Activated naive CD8-positive, alpha-beta T cell treated with anti-CD3 and anti-CD28 coated beads, Interleukin-2, amount 10 ng/mL, durations not matched to agents 7 days and 5 days (primary cell): Measurements from ENCODE around the gene SDS. TPM values are rescaled to one million over a fixed set of nuclear protein-coding genes. Genes with fewer than 3 reads are reported as not detected.

Source experiments
- ATAC-seq: fragments of 150-1000 bp; cut with Tn5 transposase; one replicate; pipeline ENCODE4 v1.10.0; 2021; ENCODE audit warnings: low read depth, moderate library complexity
- POLR2A ChIA-PET: fragments of 350-600 bp; sonication (Branson Sonifier 250); formaldehyde crosslinking; loops from one replicate; lab custom pipeline; 2021; ENCODE audit warnings: antibody characterized with exemption; lab: Charles Lee
- DNase-seq: peaks from one replicate; pipeline ENCODE4 v3.0.0; 2021
- H3K27ac Mint-ChIP-seq: one replicate; pipeline ENCODE4 v1.8.0; 2022; ENCODE audit warnings: mild to moderate bottlenecking, mixed read lengths
- H3K27me3 Mint-ChIP-seq: one replicate; pipeline ENCODE4 v1.8.0; 2022; ENCODE audit warnings: mild to moderate bottlenecking, moderate library complexity, mixed read lengths
- H3K36me3 Mint-ChIP-seq: one replicate; pipeline ENCODE4 v1.8.0; 2021; ENCODE audit warnings: mild to moderate bottlenecking, mixed read lengths
- H3K4me1 Mint-ChIP-seq: one replicate; pipeline ENCODE4 v1.8.0; 2021; ENCODE audit warnings: mixed read lengths
- H3K4me3 Mint-ChIP-seq: one replicate; pipeline ENCODE4 v1.8.0; 2022; ENCODE audit warnings: mild to moderate bottlenecking, moderate library complexity, mixed read lengths
- H3K9me3 Mint-ChIP-seq: one replicate; pipeline ENCODE4 v1.8.0; 2021; ENCODE audit warnings: mixed read lengths
- total RNA-seq, 2 experiments: library from RNA; stranded (reverse); gene quantifications; one replicate each; pipeline ENCODE4 v1.2.3, GENCODE V29; 2021

The SDS gene
- total RNA-seq, 2 experiments from 2014 or later = 0.36 to 0.60 TPM

GRCh38 chr12:113401066-113402000, 2.4 kb downstream of the SDS start:
- no peak for DNase-seq
- no peak for ATAC-seq
- Mint-ChIP-seq H3K4me1 (peaks cover 2% of the 10 kb centered on the region), H3K36me3 (no peaks in the 10 kb centered on the region), H3K27me3 (peaks cover 19% of the 10 kb centered on the region), H3K9me3 (no peaks in the 10 kb centered on the region), H3K27ac (no peak overlapping the region), H3K4me3 (no peak overlapping the region)
- POLR2A ChIA-PET = no interaction called here

DNA sequence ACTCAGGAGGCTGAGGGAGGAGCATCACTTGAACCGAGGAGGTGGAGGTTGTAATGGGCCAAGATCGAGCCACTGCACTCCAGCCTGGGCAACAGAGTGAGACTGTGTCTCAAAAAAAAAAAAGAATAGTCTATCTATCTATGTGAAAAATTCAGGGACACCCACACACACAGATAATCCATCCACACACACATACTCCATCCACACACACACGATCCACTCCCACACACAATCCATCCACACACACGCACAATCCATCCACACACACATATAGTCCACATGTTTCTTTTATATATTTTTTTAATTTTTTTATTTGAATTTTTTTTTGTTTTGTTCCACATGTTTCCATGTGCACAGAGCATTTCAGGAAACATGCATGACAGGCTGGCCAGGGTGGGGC, 3.3 kb downstream of the SDS start:
- DNase-seq (no peak), ATAC-seq (no peak)
- no peak overlapping the region for H3K4me3 Mint-ChIP-seq
- H3K27ac Mint-ChIP-seq = no peak overlapping the region
- POLR2A ChIA-PET = interaction anchor here (0.7 kb wide), 1 partner anchor 83 kb away, joined by 3 read pairs; no protein-coding TSS in a partner anchor
- peaks cover 2% of the 10 kb centered on the region for H3K4me1 Mint-ChIP-seq
- H3K36me3 Mint-ChIP-seq = no peaks in the 10 kb centered on the region
- peaks cover 15% of the 10 kb centered on the region for H3K27me3 Mint-ChIP-seq
- H3K9me3 Mint-ChIP-seq = no peaks in the 10 kb centered on the region

DNA sequence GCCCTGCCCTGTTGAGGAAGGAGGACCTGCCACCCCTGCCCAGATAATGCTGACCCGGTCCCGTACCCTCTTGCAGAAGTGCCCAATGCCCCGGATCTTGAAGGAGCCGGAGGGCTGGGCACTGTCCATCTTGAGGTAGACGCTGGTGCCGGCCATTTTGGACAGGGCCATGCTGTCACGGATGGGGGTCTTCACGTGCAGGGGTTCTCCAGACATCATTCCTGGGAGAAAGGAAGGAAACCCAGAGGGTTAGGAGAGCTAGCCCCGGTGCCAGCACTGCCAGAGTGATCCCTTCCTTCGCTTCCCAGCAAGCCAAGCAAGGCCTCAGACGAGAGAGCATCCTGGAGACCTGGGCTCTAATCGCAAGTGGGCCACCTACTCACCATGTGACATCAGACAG, 4.2 kb downstream of the SDS start:
- H3K36me3 Mint-ChIP-seq = no peaks in the 10 kb centered on the region
- POLR2A ChIA-PET = no interaction called here
- peaks cover 11% of the 10 kb centered on the region for H3K27me3 Mint-ChIP-seq
- no peaks in the 10 kb centered on the region for H3K9me3 Mint-ChIP-seq
- H3K4me3 Mint-ChIP-seq = no peak overlapping the region
- DNase-seq (no peak), ATAC-seq (no peak)
- H3K4me1 Mint-ChIP-seq = peaks cover 2% of the 10 kb centered on the region
- H3K27ac Mint-ChIP-seq = no peak overlapping the region

DNA sequence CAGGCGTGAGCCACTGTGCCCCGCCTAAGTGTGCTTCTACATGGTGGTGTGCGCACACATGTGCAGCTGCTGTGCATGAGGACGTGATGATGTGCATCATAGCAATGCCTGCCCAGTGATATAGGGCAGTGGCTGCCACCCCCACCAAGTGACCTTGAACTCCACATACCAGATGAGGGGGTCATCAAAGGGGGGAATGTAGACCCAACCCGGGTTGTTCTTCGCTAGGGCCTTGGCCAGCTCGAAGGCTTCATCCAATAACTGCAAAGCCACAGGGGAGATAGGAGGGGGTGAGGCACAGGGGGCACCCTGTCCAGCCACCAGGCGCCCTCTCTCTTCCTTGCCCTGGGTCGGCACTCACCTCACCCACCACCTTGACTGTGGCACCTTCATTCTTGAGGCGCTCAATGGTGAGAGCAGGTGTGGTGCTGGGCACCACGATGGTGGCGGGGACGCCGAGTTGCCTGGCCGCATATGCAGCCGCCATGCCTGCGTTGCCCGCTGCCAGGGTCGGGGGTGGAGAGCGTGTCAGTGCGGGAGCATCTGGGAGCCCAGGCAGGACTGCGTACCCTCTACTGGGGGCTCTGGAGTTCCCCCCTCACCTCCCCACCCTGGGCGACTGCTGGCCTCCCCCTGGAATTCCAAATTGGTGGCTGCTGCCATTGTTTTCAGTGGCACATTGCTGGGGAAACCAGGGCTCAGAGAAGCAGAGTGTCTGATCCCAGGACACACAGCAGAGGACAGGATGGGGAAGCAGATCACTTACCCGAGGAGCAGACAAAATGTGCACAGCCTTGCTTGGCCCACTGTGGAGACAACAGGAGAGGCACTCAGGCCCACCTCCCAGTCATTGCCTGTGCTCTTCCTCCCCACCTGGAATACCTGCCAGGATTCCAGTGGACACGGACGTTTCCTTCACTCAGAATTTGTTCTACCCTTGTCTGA, 5.1 kb downstream of the SDS start:
- Mint-ChIP-seq H3K36me3 (no peaks in the 10 kb centered on the region), H3K4me3 (no peak overlapping the region), H3K9me3 (no peaks in the 10 kb centered on the region), H3K27ac (no peak overlapping the region), H3K27me3 (peaks cover 6% of the 10 kb centered on the region), H3K4me1 (no peaks in the 10 kb centered on the region)
- ATAC-seq = no peak
- POLR2A ChIA-PET = no interaction called here
- DNase-seq = no peak

DNA sequence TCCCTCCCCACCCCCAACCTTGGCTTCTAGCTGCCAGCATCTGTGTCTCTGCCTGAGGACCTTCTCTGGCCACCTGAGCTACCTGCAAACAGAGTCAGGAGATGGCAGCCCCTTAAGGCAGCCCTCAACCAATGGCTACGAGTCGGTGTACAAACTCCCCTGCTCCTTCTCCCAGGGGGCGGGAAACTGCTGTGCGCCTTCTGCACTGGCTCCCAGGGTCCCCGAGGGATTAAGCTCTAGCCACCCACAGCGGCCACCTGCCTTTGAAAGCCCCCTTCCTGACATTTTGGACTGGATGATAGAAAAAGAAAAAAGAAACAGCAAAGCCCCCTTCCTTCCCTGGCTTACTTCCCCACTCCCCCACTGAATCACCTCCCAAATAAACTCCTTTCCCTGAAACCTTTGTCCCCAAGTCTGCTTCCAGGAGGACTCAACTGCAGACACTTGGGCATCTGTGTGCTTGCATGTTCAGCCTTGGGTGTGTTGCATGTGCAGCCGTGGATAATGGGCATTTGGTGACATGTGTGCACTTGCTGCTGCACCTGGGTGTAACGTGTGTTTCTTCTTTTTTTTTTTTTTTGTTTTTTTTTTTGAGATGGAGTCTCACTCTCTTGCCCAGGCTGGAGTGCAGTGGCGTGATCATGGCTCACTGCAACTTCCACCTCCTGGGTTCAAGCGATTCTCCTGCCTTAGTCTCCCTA, 6.0 kb downstream of the SDS start:
- Mint-ChIP-seq H3K4me3 (no peak overlapping the region), H3K9me3 (no peaks in the 10 kb centered on the region), H3K36me3 (no peaks in the 10 kb centered on the region), H3K27me3 (peaks cover 5% of the 10 kb centered on the region), H3K4me1 (no peaks in the 10 kb centered on the region), H3K27ac (no peak overlapping the region)
- ATAC-seq = no peak
- DNase-seq = no peak
- POLR2A ChIA-PET = no interaction called here

DNA sequence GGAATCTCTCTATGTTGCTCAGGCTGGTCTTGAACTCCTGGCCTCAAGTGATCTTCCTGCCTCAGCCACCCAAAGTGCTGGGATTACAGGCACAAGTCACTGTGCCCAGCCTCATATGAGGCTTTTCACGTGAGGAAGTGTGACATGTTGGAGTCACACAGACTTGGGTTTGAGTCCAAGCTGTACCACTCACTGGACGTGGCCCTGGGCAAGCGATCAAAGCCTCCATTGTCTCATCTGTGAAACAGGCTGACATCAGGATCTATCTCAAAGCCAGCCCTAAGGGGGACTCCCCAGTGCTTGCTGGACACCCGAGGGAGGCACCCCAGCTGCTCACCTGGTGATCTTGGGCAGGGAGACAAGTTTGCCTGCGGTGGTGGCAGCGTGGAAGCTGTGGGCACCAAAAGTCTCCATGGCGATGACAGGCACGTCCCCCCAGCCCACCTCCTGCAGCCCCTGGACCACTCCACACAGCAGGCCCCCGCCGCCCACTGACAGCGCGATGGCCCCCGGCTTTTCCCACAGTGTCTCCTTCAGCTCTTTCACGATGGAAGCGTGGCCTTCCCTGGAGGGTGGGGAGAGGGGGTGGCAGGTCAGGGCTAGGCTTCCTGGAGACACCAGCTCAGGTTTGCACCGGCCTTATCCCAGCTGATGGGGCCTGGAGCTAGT, 6.7 kb downstream of the SDS start:
- ATAC-seq = no peak
- H3K27me3 Mint-ChIP-seq = peaks cover 5% of the 10 kb centered on the region
- no peak for DNase-seq
- POLR2A ChIA-PET = no interaction called here
- no peak overlapping the region for H3K4me3 Mint-ChIP-seq
- no peaks in the 10 kb centered on the region for H3K4me1 Mint-ChIP-seq
- H3K27ac Mint-ChIP-seq = no peak overlapping the region
- no peaks in the 10 kb centered on the region for H3K36me3 Mint-ChIP-seq
- no peaks in the 10 kb centered on the region for H3K9me3 Mint-ChIP-seq

DNA sequence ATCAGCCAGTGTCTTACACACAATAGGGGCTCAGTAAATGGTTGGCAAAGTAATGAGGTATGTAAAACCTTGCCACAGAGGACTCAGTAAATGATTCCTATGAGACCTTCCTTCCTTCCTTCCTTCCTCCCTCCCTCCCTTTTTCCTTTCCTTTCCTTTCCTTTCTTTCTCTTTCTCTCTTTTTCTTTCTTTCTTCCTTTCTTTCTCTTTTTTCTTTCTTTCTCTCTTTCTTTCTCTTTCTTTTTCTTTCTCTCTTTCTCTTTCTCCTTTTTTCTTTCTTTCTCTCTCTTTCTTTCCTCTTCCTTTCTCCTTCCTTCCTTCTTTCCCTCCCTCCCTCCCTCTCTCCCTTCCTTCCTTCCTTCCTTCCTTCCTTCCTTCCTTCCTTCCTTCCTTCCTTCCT, 7.5 kb downstream of the SDS start:
- ATAC-seq = no peak
- no peaks in the 10 kb centered on the region for H3K4me1 Mint-ChIP-seq

GRCh38 chr12:113395119-113395518, 8.6 kb downstream of the SDS start:
- H3K4me3 Mint-ChIP-seq = no peak overlapping the region

More for the DNA sequence above, 7.5 kb downstream of the SDS start:
- no peak for DNase-seq
- POLR2A ChIA-PET = no interaction called here
- Mint-ChIP-seq H3K9me3 (no peaks in the 10 kb centered on the region), H3K27ac (no peak overlapping the region), H3K4me3 (no peak overlapping the region), H3K27me3 (peaks cover 5% of the 10 kb centered on the region), H3K36me3 (no peaks in the 10 kb centered on the region)

DNA sequence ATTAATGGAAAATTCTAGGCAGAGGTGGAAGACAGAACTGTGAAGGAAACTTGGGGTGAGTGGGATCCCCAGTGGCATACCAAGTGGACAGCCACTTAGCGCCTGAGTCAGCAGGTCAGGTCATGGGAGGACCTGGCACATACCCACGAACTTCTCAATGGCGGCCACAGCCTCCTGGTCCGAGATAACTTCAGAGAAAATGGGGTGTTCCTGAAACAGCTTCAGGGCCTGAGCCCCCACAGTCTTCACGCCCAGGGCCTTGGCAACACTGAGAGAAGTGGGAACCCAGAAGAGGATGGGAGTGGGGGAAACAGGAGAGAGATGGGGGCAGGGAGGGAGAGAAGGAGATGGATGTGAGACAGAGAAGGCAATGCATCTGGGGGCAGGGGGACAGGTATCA, 9.9 kb downstream of the SDS start:
- H3K27me3 Mint-ChIP-seq = peaks cover 1% of the 10 kb centered on the region
- no peak overlapping the region for H3K27ac Mint-ChIP-seq
- H3K4me3 Mint-ChIP-seq = no peak overlapping the region
- H3K36me3 Mint-ChIP-seq = no peaks in the 10 kb centered on the region
- H3K4me1 Mint-ChIP-seq = no peaks in the 10 kb centered on the region
- ATAC-seq (no peak), DNase-seq (no peak)
- POLR2A ChIA-PET = no interaction called here
- no peaks in the 10 kb centered on the region for H3K9me3 Mint-ChIP-seq

More at GRCh38 chr12:113395119-113395518, 8.6 kb downstream of the SDS start:
- H3K27me3 Mint-ChIP-seq = peaks cover 3% of the 10 kb centered on the region
- ATAC-seq (no peak), DNase-seq (no peak)
- H3K9me3 Mint-ChIP-seq = no peaks in the 10 kb centered on the region
- H3K27ac Mint-ChIP-seq = no peak overlapping the region
- no peaks in the 10 kb centered on the region for H3K4me1 Mint-ChIP-seq
- no peaks in the 10 kb centered on the region for H3K36me3 Mint-ChIP-seq
- POLR2A ChIA-PET = no interaction called here

DNA sequence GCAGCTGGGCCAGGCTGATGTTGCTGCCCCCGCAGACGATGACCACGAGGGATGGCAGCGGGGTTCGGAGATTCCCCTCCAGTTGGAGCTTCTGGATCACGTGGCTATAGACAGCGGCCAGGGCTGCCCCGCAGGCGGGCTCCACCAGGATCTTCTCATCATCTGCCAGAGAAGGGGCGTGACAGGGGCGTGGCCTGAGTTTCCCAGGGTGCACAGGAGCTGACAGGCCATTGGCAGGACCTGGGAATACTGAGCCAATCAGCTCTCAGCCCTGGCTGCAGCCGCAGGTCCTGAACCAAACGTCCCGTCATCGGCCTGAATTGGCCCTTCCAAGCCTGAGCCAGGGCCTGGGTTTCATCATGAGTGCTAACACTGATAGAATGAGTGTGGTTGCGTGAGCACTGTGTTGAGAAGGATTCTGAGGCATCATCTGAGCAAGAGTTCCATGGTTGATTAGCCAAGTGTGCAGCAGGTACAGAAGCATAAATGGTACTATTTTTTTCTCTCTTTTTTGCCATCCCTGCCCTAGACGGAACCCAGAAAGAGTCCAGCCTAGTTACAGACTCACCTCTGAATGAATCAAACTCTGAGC, 10.6 kb downstream of the SDS start:
- Mint-ChIP-seq H3K27ac (no peak overlapping the region), H3K27me3 (peaks cover 1% of the 10 kb centered on the region), H3K36me3 (no peaks in the 10 kb centered on the region), H3K4me3 (no peak overlapping the region), H3K9me3 (no peaks in the 10 kb centered on the region), H3K4me1 (no peaks in the 10 kb centered on the region)
- ATAC-seq = no peak
- POLR2A ChIA-PET = no interaction called here
- no peak for DNase-seq

DNA sequence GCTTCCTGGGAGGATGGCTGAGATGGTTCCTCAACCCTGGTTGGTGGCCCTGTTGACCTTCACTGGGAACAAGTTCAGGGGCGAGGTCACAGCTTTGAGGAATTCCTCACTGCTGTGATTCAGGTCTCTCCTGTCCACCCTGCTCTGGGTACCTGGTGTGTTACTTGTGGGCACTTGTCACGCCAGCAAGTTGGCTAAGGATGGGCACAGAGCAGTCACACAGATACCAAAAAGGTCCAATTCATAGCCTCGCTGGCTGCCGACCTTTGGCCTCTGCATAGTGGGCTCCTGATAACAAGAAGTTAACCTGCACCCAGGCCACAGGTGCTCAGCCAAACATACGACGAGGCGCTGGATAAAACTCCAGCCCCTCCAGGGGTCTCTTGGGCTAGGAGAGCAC, 11.2 kb downstream of the SDS start:
- H3K9me3 Mint-ChIP-seq = no peaks in the 10 kb centered on the region
- H3K4me1 Mint-ChIP-seq = no peaks in the 10 kb centered on the region
- H3K27me3 Mint-ChIP-seq = no peaks in the 10 kb centered on the region
- no peak for DNase-seq
- H3K27ac Mint-ChIP-seq = no peak overlapping the region
- POLR2A ChIA-PET = no interaction called here
- no peaks in the 10 kb centered on the region for H3K36me3 Mint-ChIP-seq
- H3K4me3 Mint-ChIP-seq = no peak overlapping the region
- no peak for ATAC-seq

DNA sequence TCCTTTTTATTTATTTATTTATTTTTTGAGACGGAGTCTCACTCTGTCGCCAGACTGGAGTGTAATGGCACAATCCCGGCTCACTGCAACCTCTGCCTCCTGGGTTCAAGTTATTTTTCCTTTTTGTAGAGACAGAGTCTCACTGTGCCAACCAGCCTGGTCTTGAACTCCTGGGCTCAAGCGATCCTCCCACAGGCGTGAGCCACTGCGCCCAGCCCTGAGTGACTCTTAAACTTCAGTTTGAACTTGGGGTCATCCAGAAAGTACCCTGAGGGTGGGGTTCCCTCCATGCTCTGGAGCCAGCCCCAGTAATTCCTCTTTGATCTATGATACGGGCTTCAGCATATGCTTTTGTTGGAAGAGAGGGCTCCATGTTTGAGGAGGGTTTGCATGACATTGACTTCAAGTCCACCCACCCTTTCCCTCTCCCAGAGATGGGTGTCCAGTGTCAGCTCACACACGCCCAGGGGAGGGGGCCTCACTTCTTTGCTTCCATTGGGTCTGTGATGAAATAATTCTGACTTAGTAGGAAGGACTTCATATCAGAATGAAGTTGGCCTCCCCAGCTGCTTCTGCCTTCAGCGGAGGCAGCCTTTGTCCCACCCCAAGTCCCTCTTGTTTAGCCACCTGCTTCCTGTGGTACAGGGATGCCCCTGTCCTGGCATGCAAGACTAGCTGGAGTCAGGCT, 11.9 kb downstream of the SDS start:
- no peaks in the 10 kb centered on the region for H3K36me3 Mint-ChIP-seq
- H3K27ac Mint-ChIP-seq = no peak overlapping the region
- no peaks in the 10 kb centered on the region for H3K4me1 Mint-ChIP-seq
- no peak for ATAC-seq
- POLR2A ChIA-PET = no interaction called here
- no peak overlapping the region for H3K4me3 Mint-ChIP-seq
- H3K27me3 Mint-ChIP-seq = no peaks in the 10 kb centered on the region
- no peaks in the 10 kb centered on the region for H3K9me3 Mint-ChIP-seq
- no peak for DNase-seq
